Urinary bladder (tissue), 4 donors: ENCODE data around the gene SLC38A9. TPM values are rescaled to one million over a fixed set of nuclear protein-coding genes. Genes with fewer than 3 reads are reported as not detected.
"Not testable (repeated sequence)": the region's sequence is repeated elsewhere in the genome, so short reads cannot be mapped to it uniquely, and the experiment has no call there.

ENCODE experiments used
- DNase-seq: peaks from one replicate; pipeline ENCODE4 v3.0.0-alpha.2; 2015; ENCODE audit errors: extremely low spot score
- H3K27ac ChIP-seq: one replicate; pipeline ENCODE4 v1.5.1; 2013; ENCODE audit warnings: low read depth, mild to moderate bottlenecking, moderate library complexity
- H3K36me3 ChIP-seq: one replicate; pipeline ENCODE4 v1.6.1; 2013; ENCODE audit warnings: mild to moderate bottlenecking, moderate library complexity; ENCODE audit not compliant: insufficient read depth
- H3K4me1 ChIP-seq: one replicate; pipeline ENCODE4 v1.6.1; 2013; ENCODE audit warnings: mild to moderate bottlenecking, moderate library complexity; ENCODE audit not compliant: insufficient read depth
- H3K4me3 ChIP-seq: one replicate; pipeline ENCODE4 v1.5.1; 2013; ENCODE audit warnings: low read depth, low read length
- WGBS: extraction: QIAGEN DNeasy Blood & Tissue Kit; methylation state at CpG from one replicate; pipeline ENCODE4 v1.1.7; 2013; 5-methylcytosine and 5-hydroxymethylcytosine counted together
- polyA plus RNA-seq: library from polyadenylated mRNA; stranded (reverse); fragments of 200-250 nt; gene quantifications from one replicate; pipeline ENCODE4 v1.2.3, GENCODE V29; 2013
- total RNA-seq: library from RNA; depleted of rRNA; stranded (reverse); fragments of >200 nt; gene quantifications from one replicate; pipeline ENCODE4 v1.2.3, GENCODE V29; 2014
- donor health status: healthy with polysubstance abuse.
- donor health status: healthy.

Gene SLC38A9
- total and polyA plus RNA-seq, 2 donors, result 8.6 to 107 TPM

DNA sequence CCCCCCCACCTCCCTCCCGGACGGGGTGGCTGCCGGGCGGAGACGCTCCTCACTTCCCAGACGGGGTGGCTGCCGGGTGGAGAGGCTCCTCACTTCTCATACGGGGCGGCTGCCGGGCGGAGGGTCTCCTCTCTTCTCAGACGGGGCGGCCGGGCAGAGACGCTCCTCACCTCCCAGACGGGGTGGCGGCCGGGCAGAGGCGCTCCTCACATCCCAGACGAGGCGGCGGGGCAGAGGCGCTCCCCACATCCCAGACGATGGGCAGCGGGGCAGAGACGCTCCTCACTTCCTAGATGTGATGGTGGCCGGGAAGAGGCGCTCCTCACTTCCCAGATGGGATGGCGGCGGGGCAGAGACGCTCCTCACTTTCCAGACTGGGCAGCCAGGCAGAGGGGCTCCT, 15.4 kb downstream of the SLC38A9 start:
- WGBS, result 93% methylated on average over 20 of the region's 31 CpGs

DNA sequence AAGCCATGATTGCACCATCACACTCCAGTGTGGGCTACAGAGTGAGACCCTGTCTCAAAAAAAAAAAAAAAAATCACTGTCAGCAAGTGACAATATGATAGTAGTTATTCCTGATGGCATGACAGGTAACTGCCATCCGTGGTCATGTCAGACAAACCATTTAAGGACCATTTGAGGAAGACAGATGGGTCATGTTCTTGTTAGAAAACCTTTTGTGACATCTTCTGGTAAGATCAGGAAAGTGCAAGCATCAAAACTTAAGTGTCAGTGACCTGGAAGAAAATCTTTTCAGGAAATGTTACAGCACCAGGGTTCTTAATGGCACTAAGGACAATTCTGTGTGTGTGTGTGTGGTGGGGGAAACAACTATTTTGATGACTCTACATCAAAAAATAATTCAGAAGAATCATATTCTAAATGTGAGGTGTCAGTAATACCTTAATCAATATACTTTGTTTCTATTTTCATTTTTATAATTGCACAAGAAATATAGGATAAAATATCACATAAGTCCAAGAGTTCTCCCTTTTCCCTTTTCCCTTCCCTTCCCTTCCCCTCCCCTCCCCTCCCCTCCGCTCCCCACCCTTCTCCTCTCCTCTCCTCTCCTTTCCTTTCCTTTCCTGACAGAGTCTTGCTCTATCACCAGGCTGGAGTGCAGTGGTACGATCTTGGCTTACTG, 17.8 kb downstream of the SLC38A9 start:
- Histone ChIP-seq H3K27ac (no peak overlapping the region), H3K36me3 (no peaks in the 10 kb centered on the region), H3K4me3 (no peak overlapping the region), H3K4me1 (no peaks in the 10 kb centered on the region)
- DNase-seq, result no peak
- WGBS, result 66% methylated on average over 3 of the region's 3 CpGs

More for the DNA sequence above, 15.4 kb downstream of the SLC38A9 start:
- H3K4me3 ChIP-seq, DNase-seq, H3K4me1 ChIP-seq, H3K36me3 ChIP-seq, H3K27ac ChIP-seq: not testable (repeated sequence)

GRCh38 chr5:55692509-55692908, 19.6 kb downstream of the SLC38A9 start:
- DNase-seq, result no peak
- Histone ChIP-seq H3K4me3 (no peak overlapping the region), H3K36me3 (no peaks in the 10 kb centered on the region), H3K27ac (no peak overlapping the region), H3K4me1 (no peaks in the 10 kb centered on the region)
- whole genome bisulfite sequencing, result 61% methylated on average over 1 of the region's 1 CpG

DNA sequence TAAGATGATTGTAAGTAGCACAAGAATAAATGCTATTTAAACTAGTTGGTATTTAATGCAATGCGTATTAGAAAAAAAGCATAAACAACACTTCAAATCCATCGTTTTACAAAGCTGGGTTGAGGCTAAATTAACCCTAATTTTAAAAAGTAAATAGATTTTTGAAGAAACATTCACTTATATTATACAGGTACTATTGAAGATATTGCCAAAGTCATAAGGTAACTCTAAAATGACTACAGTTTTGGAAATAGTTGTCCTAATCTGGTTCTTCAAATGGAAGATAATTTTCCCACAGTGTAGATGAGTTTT, 20.1 kb downstream of the SLC38A9 start:
- Histone ChIP-seq H3K36me3 (no peaks in the 10 kb centered on the region), H3K27ac (no peak overlapping the region), H3K4me1 (no peaks in the 10 kb centered on the region), H3K4me3 (no peak overlapping the region)
- 84% methylated on average over 2 of the region's 2 CpGs for WGBS
- no peak for DNase-seq

- Histone ChIP-seq H3K36me3 (no peaks in the 10 kb centered on the region), H3K4me3 (no peak overlapping the region), H3K4me1 (no peaks in the 10 kb centered on the region), H3K27ac (no peak overlapping the region)
- 35% methylated on average over 2 of the region's 2 CpGs for WGBS
- no peak for DNase-seq
These were observed 20.6 kb downstream of the SLC38A9 start for GRCh38 chr5:55691265-55692105.

- Histone ChIP-seq H3K36me3 (no peaks in the 10 kb centered on the region), H3K4me1 (peaks cover 1% of the 10 kb centered on the region), H3K27ac (no peak overlapping the region), H3K4me3 (no peak overlapping the region)
- DNase-seq, result no peak
- 88% methylated on average over 1 of the region's 1 CpG for WGBS
These were observed 30.1 kb downstream of the SLC38A9 start for GRCh38 chr5:55682071-55682470.

DNA sequence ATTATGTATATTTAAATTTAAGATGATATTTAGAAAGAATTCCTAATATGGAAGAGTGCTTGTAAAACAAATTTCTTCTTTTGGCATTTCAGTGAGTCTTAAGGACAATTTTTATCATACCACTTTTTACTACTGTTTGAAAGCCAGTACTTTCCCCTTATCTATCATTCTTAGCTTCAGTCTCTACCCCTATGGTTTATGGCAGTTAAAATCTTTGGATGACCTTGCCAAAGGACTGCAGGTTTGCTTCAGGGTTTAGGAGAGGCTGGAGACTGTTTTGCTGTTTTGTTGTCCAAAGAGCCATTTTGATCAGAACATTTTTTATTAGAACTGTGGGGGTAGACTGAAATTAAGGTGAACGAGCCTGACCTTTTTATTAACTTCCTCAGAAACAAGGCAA, 30.8 kb downstream of the SLC38A9 start:
- no peak for DNase-seq
- 78% methylated on average over 1 of the region's 1 CpG for WGBS
- H3K4me1 ChIP-seq, result peaks cover 1% of the 10 kb centered on the region
- no peak overlapping the region for H3K4me3 ChIP-seq
- H3K27ac ChIP-seq, result no peak overlapping the region
- no peaks in the 10 kb centered on the region for H3K36me3 ChIP-seq

DNA sequence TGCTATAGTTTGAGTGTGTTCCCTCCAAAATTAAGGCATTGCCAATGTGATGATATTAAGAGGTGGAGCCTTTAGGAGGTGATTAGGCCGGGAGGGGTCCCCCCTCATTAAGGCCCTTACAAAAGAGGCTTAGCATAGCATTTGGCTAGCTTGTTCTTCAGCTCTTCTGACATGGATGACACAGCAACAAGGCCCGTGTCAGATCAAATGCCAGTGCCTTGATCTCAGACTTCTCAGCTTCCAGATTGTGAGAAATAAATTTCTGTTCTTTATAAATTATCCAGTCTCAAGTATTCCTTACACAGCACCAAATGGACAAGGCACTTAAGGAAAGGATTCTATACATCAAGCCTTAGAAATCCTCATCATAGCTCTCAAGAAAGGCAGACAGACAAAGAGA, 31.8 kb downstream of the SLC38A9 start:
- no peaks in the 10 kb centered on the region for H3K36me3 ChIP-seq
- WGBS, result 69% methylated on average over 2 of the region's 2 CpGs
- peaks cover 1% of the 10 kb centered on the region for H3K4me1 ChIP-seq
- no peak overlapping the region for H3K4me3 ChIP-seq
- DNase-seq, result no peak
- no peak overlapping the region for H3K27ac ChIP-seq

GRCh38 chr5:55679556-55679955, 32.6 kb downstream of the SLC38A9 start:
- no peak overlapping the region for H3K27ac ChIP-seq
- WGBS, result 0% methylated on average over 1 of the region's 1 CpG
- H3K4me3 ChIP-seq, result no peak overlapping the region
- peaks cover 1% of the 10 kb centered on the region for H3K4me1 ChIP-seq
- no peak for DNase-seq
- H3K36me3 ChIP-seq, result no peaks in the 10 kb centered on the region

- Histone ChIP-seq H3K4me1 (peaks cover 1% of the 10 kb centered on the region), H3K4me3 (no peak overlapping the region), H3K27ac (no peak overlapping the region), H3K36me3 (no peaks in the 10 kb centered on the region)
- no peak for DNase-seq
- 13% methylated on average over 1 of the region's 1 CpG for WGBS
These were observed 37.0 kb downstream of the SLC38A9 start for GRCh38 chr5:55675119-55675518.

GRCh38 chr5:55674340-55674739, 37.8 kb downstream of the SLC38A9 start:
- H3K27ac ChIP-seq, result no peak overlapping the region
- H3K4me3 ChIP-seq, result no peak overlapping the region
- H3K36me3 ChIP-seq, result no peaks in the 10 kb centered on the region
- no peak for DNase-seq
- peaks cover 1% of the 10 kb centered on the region for H3K4me1 ChIP-seq
- 47% methylated on average over 2 of the region's 2 CpGs for WGBS

DNA sequence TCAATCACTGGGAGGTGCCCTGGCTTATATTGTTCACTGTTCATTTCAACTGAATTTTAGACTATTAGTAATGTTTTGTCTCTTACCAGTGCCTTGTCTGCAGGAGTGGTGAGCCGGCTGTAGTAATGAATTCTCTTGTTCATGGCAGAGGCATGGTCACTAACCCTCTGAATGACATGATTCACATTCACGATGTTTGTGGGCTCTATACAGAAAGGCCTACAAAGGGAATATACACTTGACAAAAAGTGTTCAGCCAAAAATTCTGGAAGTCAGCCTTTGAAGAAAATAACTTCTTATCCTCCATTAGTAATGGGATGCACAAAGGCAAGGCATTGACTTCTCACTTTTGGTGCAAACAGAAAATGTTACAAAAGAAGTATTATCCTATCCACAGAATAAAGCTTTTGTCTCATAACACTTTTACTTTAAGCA, 39.6 kb downstream of the SLC38A9 start:
- H3K27ac ChIP-seq, result no peak overlapping the region
- no peak for DNase-seq
- 86% methylated on average over 2 of the region's 2 CpGs for WGBS
- H3K4me1 ChIP-seq, result no peaks in the 10 kb centered on the region
- H3K4me3 ChIP-seq, result no peak overlapping the region
- no peaks in the 10 kb centered on the region for H3K36me3 ChIP-seq

- DNase-seq, result no peak
- H3K36me3 ChIP-seq, result no peaks in the 10 kb centered on the region
- H3K4me1 ChIP-seq, result no peaks in the 10 kb centered on the region
- H3K4me3 ChIP-seq, result no peak overlapping the region
- no peak overlapping the region for H3K27ac ChIP-seq
- 95% methylated on average over 1 of the region's 1 CpG for WGBS
These were observed 40.1 kb downstream of the SLC38A9 start for GRCh38 chr5:55671975-55672374.

DNA sequence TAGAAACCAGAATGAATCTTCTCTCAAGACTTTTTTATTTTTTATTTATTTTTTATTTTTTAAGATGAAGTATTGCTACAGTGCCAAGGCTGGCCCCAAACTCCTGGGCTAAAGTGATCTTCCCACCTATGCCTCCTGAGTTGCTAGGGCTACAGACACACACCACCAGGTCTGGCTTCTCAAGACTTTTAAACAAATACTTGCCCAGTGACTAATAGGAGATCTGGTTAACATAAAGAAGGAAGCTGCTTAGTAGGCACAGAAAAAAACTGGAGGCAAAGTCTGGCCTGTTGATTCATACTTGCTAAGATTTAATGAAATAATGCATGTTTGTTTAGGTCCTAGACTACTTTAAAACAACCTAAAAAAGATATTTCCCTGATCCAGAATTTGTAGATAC, 43.8 kb downstream of the SLC38A9 start:
- no peak for DNase-seq
- Histone ChIP-seq H3K4me3 (no peak overlapping the region), H3K4me1 (no peaks in the 10 kb centered on the region), H3K27ac (no peak overlapping the region), H3K36me3 (no peaks in the 10 kb centered on the region)
